ENCODE measurements around the gene CUL2. TPM values are rescaled to one million over a fixed set of nuclear protein-coding genes. Genes with fewer than 3 reads are reported as not detected.

CUL2 gene
- total RNA-seq, 6 experiments from 2014 or later, result 13.2 to 20.4 (median 15.9) TPM

DNA sequence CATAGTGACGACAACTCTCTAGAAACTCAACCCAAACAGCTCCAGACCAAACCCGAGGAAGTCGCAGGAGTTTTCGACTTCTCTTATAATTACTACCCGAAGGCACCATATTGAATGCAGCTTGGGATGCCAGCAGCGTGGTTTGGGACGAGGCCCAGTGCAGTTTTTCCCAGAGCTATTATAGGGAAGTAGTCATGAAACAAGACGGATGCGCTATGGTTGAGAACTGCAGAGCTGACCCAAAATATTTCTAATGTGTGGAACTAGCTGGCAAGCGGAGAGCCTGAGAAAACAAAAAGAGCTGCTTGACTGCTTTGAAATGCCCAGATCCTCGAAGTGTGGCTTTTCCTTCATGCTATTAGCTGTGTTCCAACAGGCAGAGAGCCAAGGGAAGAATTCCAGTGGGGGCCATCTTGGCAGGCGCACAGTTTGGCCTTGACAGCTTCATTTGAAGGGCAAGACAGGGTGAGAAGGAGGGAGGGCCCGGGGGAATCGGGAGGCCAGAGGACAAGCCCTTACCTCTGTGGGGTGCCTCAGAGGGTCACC, 122.7 kb downstream of the CUL2 start:
- intact Hi-C loops (cut with DNase I), result no loop called here
- Histone ChIP-seq H3K4me1 (no peaks in the 10 kb centered on the region), H3K27me3 (no peaks in the 10 kb centered on the region), H3K9me3 (no peaks in the 10 kb centered on the region), H3K27ac (no peak overlapping the region), H3K4me3 (no peak overlapping the region), H3K36me3 (no peaks in the 10 kb centered on the region)
- 77% methylated on average over 6 of the region's 14 CpGs for WGBS (ENCODE audit: insufficient coverage, low coverage, low lambda C conversion rate, missing lambda C conversion rate)
- TF ChIP-seq, protein P1, sequence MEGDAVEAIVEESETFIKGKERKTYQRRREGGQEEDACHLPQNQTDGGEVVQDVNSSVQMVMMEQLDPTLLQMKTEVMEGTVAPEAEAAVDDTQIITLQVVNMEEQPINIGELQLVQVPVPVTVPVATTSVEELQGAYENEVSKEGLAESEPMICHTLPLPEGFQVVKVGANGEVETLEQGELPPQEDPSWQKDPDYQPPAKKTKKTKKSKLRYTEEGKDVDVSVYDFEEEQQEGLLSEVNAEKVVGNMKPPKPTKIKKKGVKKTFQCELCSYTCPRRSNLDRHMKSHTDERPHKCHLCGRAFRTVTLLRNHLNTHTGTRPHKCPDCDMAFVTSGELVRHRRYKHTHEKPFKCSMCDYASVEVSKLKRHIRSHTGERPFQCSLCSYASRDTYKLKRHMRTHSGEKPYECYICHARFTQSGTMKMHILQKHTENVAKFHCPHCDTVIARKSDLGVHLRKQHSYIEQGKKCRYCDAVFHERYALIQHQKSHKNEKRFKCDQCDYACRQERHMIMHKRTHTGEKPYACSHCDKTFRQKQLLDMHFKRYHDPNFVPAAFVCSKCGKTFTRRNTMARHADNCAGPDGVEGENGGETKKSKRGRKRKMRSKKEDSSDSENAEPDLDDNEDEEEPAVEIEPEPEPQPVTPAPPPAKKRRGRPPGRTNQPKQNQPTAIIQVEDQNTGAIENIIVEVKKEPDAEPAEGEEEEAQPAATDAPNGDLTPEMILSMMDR (IDR thresholded peaks at IDR 0.05), result no peak
- no peak for TF ChIP-seq POLR2A (IDR thresholded peaks at IDR 0.05)
- peak in 1 of 3 donors; percentile 11 for DNase-seq
- ATAC-seq, result no peak

- Histone ChIP-seq H3K4me1 (no peaks in the 10 kb centered on the region), H3K9me3 (no peaks in the 10 kb centered on the region), H3K4me3 (no peak overlapping the region), H3K27me3 (no peaks in the 10 kb centered on the region), H3K27ac (no peak overlapping the region), H3K36me3 (no peaks in the 10 kb centered on the region)
- DNase-seq (no peak), ATAC-seq (no peak)
- WGBS (ENCODE audit: insufficient coverage, low coverage, low lambda C conversion rate, missing lambda C conversion rate), result 91% methylated on average over 3 of the region's 5 CpGs
- intact Hi-C loops (cut with DNase I), result no loop called here
- TF ChIP-seq POLR2A (IDR thresholded peaks at IDR 0.05), result no peak
- TF ChIP-seq, protein P1 (IDR thresholded peaks at IDR 0.05), result no peak
These were observed 123.7 kb downstream of the CUL2 start for GRCh38 chr10:34966451-34966850.

DNA sequence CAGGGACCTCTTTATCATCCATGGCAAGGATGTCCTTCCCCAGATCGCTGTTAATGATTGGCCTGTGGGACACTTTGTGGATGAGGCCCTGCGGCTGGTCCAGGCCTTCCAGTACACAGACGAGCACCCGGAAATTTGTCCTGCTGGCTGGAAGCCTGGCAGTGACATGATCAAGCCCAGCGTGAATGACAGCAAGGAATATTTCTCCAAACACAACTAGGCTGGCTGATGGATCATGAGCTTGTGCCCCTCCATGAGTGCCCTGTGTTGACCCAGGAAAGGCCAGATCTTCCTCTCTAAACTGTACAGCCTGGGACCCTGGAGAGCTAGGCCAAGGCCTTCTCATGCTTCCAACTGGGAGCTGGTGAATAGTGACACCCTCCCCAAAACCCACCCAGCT, 124.1 kb downstream of the CUL2 start:
- peak in 3 of 4 donors; percentile 30 to 71 (median 62) for ATAC-seq
- H3K4me1 ChIP-seq, result no peaks in the 10 kb centered on the region
- TF ChIP-seq, protein P1 (IDR thresholded peaks at IDR 0.05), result no peak
- TF ChIP-seq POLR2A (IDR thresholded peaks at IDR 0.05), result no peak
- H3K27me3 ChIP-seq, result no peaks in the 10 kb centered on the region
- 30% methylated on average over 2 of the region's 5 CpGs for WGBS (ENCODE audit: insufficient coverage, low coverage, low lambda C conversion rate, missing lambda C conversion rate)
- intact Hi-C loops (cut with DNase I), result no loop called here
- no peaks in the 10 kb centered on the region for H3K9me3 ChIP-seq
- peak in 1 of 3 donors; percentile 11 for DNase-seq
- no peak overlapping the region for H3K27ac ChIP-seq
- H3K36me3 ChIP-seq, result no peaks in the 10 kb centered on the region
- H3K4me3 ChIP-seq, result no peak overlapping the region

GRCh38 chr10:34964166-34964800, 125.9 kb downstream of the CUL2 start:
- intact Hi-C loops (cut with DNase I), result no loop called here
- H3K4me3 ChIP-seq, result no peak overlapping the region
- H3K27ac ChIP-seq, result no peak overlapping the region
- no peaks in the 10 kb centered on the region for H3K9me3 ChIP-seq
- H3K27me3 ChIP-seq, result no peaks in the 10 kb centered on the region
- TF ChIP-seq POLR2A (IDR thresholded peaks at IDR 0.05), result no peak
- TF ChIP-seq, protein P1 (IDR thresholded peaks at IDR 0.05), result no peak
- no peaks in the 10 kb centered on the region for H3K36me3 ChIP-seq
- 89% methylated on average over 9 of the region's 13 CpGs for WGBS (ENCODE audit: insufficient coverage, low coverage, low lambda C conversion rate, missing lambda C conversion rate)
- no peak for ATAC-seq
- no peaks in the 10 kb centered on the region for H3K4me1 ChIP-seq
- DNase-seq, result no peak

Data from right lobe of liver (tissue), 6 donors.